IMR-90 (cell line): ENCODE measurements around the gene KIAA1328. TPM values are rescaled to one million over a fixed set of nuclear protein-coding genes. Genes with fewer than 3 reads are reported as not detected.

Experiments
- ATAC-seq: fragments of 200-7000 bp; cut with Tn5 transposase; 2 replicates; pipeline ENCODE4 v1.9.1; 2020; ENCODE audit warnings: low read depth, mild to moderate bottlenecking, moderate library complexity
- BruUV-seq: library from RNA; stranded (reverse); fragments of 400-500 nt; replicated peaks from 2 replicates; lab custom pipeline; 2021; lab: Mats Ljungman, UMichigan
- CTCF ChIA-PET: fragments of 300-600 bp; formaldehyde crosslinking; extraction: SDS; loops from one replicate; lab custom pipeline; 2021; ENCODE audit warnings: antibody characterized with exemption; lab: Yijun Ruan, JAX
- POLR2A ChIA-PET: fragments of 300-600 bp; sonication (Branson Sonifier 250); formaldehyde crosslinking; loops from one replicate; lab custom pipeline; 2022; ENCODE audit warnings: antibody characterized with exemption; ENCODE audit not compliant: unreplicated experiment; lab: Charles Lee
- DNase-seq: peaks from one replicate; pipeline ENCODE4 v3.0.0; 2013
- H2AFZ ChIP-seq: replicated peaks from 2 replicates; pipeline ENCODE3; 2013; ENCODE audit warnings: low read length, mild to moderate bottlenecking; ENCODE audit not compliant: poor library complexity
- H2AK5ac ChIP-seq: 2 replicates; pipeline ENCODE4 v1.6.1; 2013; ENCODE audit warnings: low read depth, low read length, inconsistent platforms
- H2AK9ac ChIP-seq: replicated peaks from 2 replicates; pipeline ENCODE3; 2013; ENCODE audit warnings: mild to moderate bottlenecking, low read depth, low read length, moderate library complexity; ENCODE audit not compliant: poor library complexity
- H2BK120ac ChIP-seq: 2 replicates; pipeline ENCODE4 v1.6.1; 2013; ENCODE audit warnings: low read depth, low read length, inconsistent platforms
- H2BK15ac ChIP-seq: 3 replicates; pipeline ENCODE4 v1.6.1; 2013; ENCODE audit warnings: low read depth, low read length, inconsistent platforms
- H2BK20ac ChIP-seq: 2 replicates; pipeline ENCODE4 v1.6.1; 2013; ENCODE audit warnings: low read depth, mild to moderate bottlenecking, inconsistent platforms, low read length, moderate library complexity
- H2BK5ac ChIP-seq: 2 replicates; pipeline ENCODE4 v1.6.1; 2013; ENCODE audit warnings: mild to moderate bottlenecking, low read depth, low read length, inconsistent platforms; ENCODE audit not compliant: poor library complexity, severe bottlenecking
- H3K14ac ChIP-seq: replicated peaks from 2 replicates; pipeline ENCODE4 v1.6.1; 2013; ENCODE audit warnings: low read depth, low read length, inconsistent platforms
- H3K18ac ChIP-seq: 2 replicates; pipeline ENCODE4 v1.6.1; 2013; ENCODE audit warnings: low read depth, low read length, control low read depth
- H3K23ac ChIP-seq: 2 replicates; pipeline ENCODE4 v1.6.1; 2013; ENCODE audit warnings: low read depth, low read length, inconsistent platforms
- H3K27ac ChIP-seq: 2 replicates; pipeline ENCODE4 v1.5.1; 2013; ENCODE audit warnings: mild to moderate bottlenecking, control low read depth, low read length; ENCODE audit not compliant: insufficient read depth
- H3K27me3 ChIP-seq: 2 replicates; pipeline ENCODE4 v1.6.1; 2013; ENCODE audit warnings: low read length; ENCODE audit not compliant: control insufficient read depth, insufficient read depth
- H3K36me3 ChIP-seq: 2 replicates; pipeline ENCODE4 v1.6.1; 2013; ENCODE audit warnings: low read length, mixed read lengths; ENCODE audit not compliant: control insufficient read depth, insufficient read depth
- H3K4ac ChIP-seq: 2 replicates; pipeline ENCODE4 v1.6.1; 2013; ENCODE audit warnings: low read depth, low read length, inconsistent platforms
- H3K4me1 ChIP-seq: 2 replicates; pipeline ENCODE4 v1.6.1; 2013; ENCODE audit warnings: low read length, mixed read lengths; ENCODE audit not compliant: control insufficient read depth, insufficient read depth
- H3K4me2 ChIP-seq: 2 replicates; pipeline ENCODE4 v1.6.1; 2013; ENCODE audit warnings: low read depth, mild to moderate bottlenecking, control low read depth, low read length, moderate library complexity
- H3K4me3 ChIP-seq: 2 replicates; pipeline ENCODE4 v1.5.1; 2013; ENCODE audit warnings: low read depth, mild to moderate bottlenecking, control low read depth, low read length, moderate library complexity; ENCODE audit not compliant: insufficient read depth
- H3K56ac ChIP-seq: 2 replicates; pipeline ENCODE4 v1.6.1; 2013; ENCODE audit warnings: low read length, inconsistent platforms; ENCODE audit not compliant: insufficient read depth; ENCODE audit errors: extremely low read depth
- H3K79me1 ChIP-seq, 2 experiments: 2 replicates each; pipeline ENCODE4 v1.6.1; 2013; ENCODE audit warnings: low read length in 2 of 2, inconsistent platforms in 1 of 2, low read depth in 1 of 2
- H3K9ac ChIP-seq: 2 replicates; pipeline ENCODE4 v1.6.1; 2013; ENCODE audit warnings: low read depth, low read length, control low read depth
- H3K9me1 ChIP-seq: 2 replicates; pipeline ENCODE4 v1.6.1; 2013; ENCODE audit warnings: low read length, inconsistent platforms; ENCODE audit not compliant: insufficient read depth
- H3K9me3 ChIP-seq: 2 replicates; pipeline ENCODE4 v1.6.1; 2013; ENCODE audit warnings: low read length; ENCODE audit not compliant: control insufficient read depth, insufficient read depth
- H4K20me1 ChIP-seq: 2 replicates; pipeline ENCODE4 v1.6.1; 2013; ENCODE audit warnings: low read length, inconsistent platforms; ENCODE audit not compliant: insufficient read depth
- H4K5ac ChIP-seq: 2 replicates; pipeline ENCODE4 v1.6.1; 2013; ENCODE audit warnings: mild to moderate bottlenecking, low read depth, low read length, control low read depth
- H4K8ac ChIP-seq, 2 experiments: 2 replicates each; pipeline ENCODE4 v1.6.1; 2013; ENCODE audit warnings: low read depth in 2 of 2, low read length in 2 of 2, control low read depth in 1 of 2, inconsistent platforms in 1 of 2
- H4K91ac ChIP-seq: 2 replicates; pipeline ENCODE4 v1.6.1; 2013; ENCODE audit warnings: low read depth, low read length, inconsistent platforms; ENCODE audit not compliant: insufficient read depth
- BHLHE40 ChIP-seq: fragments of 150-350 bp; IDR thresholded peaks from 2 replicates; pipeline ENCODE4 v1.6.1; 2016; ENCODE audit warnings: mild to moderate bottlenecking, low read depth, low read length
- CEBPB ChIP-seq: IDR thresholded peaks from 2 replicates; pipeline ENCODE4 v1.6.1; 2012; ENCODE audit warnings: low read depth, low read length, improper control_type of control experiment
- CHD1 ChIP-seq: IDR thresholded peaks from 2 replicates; pipeline ENCODE4 v1.6.1; 2012; ENCODE audit warnings: low read depth, low read length, improper control_type of control experiment
- CTCF ChIP-seq: conservative IDR thresholded peaks from 2 replicates; pipeline ENCODE4 v1.5.1; 2012; ENCODE audit warnings: mild to moderate bottlenecking, low read depth, low read length, improper control_type of control experiment
- ELK1 ChIP-seq: fragments of 150-350 bp; IDR thresholded peaks from 2 replicates; pipeline ENCODE4 v1.6.1; 2016; ENCODE audit warnings: low read depth, mild to moderate bottlenecking, low read length, moderate library complexity, borderline replicate concordance
- FOS ChIP-seq: fragments of 150-350 bp; IDR thresholded peaks from 2 replicates; pipeline ENCODE4 v1.6.1; 2016; ENCODE audit warnings: low read depth, low read length
- MAFK ChIP-seq: IDR thresholded peaks from 2 replicates; pipeline ENCODE4 v1.6.1; 2012; ENCODE audit warnings: low read depth, low read length, improper control_type of control experiment
- MAZ ChIP-seq: IDR thresholded peaks from 2 replicates; pipeline ENCODE4 v1.6.1; 2012; ENCODE audit warnings: low read depth, mild to moderate bottlenecking, low read length, improper control_type of control experiment, moderate library complexity, borderline replicate concordance
- MXI1 ChIP-seq: IDR thresholded peaks from 2 replicates; pipeline ENCODE4 v1.6.1; 2012; ENCODE audit warnings: low read depth, mild to moderate bottlenecking, low read length, moderate library complexity, borderline replicate concordance
- NFE2L2 ChIP-seq: fragments of 150-350 bp; IDR thresholded peaks from 2 replicates; pipeline ENCODE4 v1.6.1; 2016; ENCODE audit warnings: low read depth, mild to moderate bottlenecking, low read length
- POLR2A ChIP-seq: IDR thresholded peaks from 2 replicates; pipeline ENCODE4 v1.6.1; 2012; ENCODE audit warnings: mild to moderate bottlenecking, low read depth, low read length
- RAD21 ChIP-seq: IDR thresholded peaks from 2 replicates; pipeline ENCODE4 v1.6.1; 2012; ENCODE audit warnings: low read length, improper control_type of control experiment
- RCOR1 ChIP-seq: IDR thresholded peaks from 2 replicates; pipeline ENCODE4 v1.6.1; 2012; ENCODE audit warnings: mild to moderate bottlenecking, low read length, improper control_type of control experiment; ENCODE audit not compliant: insufficient replicate concordance
- RFX5 ChIP-seq: IDR thresholded peaks from 2 replicates; pipeline ENCODE4 v1.8.0; 2012; ENCODE audit warnings: low read depth, mild to moderate bottlenecking, low read length, moderate library complexity
- SMC3 ChIP-seq: fragments of 150-350 bp; IDR thresholded peaks from 2 replicates; pipeline ENCODE4 v1.6.1; 2016; ENCODE audit warnings: low read depth, mild to moderate bottlenecking, antibody characterized with exemption, low read length, moderate library complexity
- WGBS, 2 experiments: methylation state at CpG; one replicate each; pipeline versions ENCODE4 v1.1.5 to v1.1.7; 2013; ENCODE audit warnings: missing lambda C conversion rate in 2 of 2; ENCODE audit not compliant: insufficient read length in 1 of 2; ENCODE audit errors: extremely low coverage in 2 of 2; 5-methylcytosine and 5-hydroxymethylcytosine counted together
- dilution Hi-C: fragments of 300-500 bp; cut with HindIII; formaldehyde crosslinking; loops from one replicate; pipeline ENCODE4 v1.14.3; 2018; ENCODE audit warnings: low sequenced_read_pairs; ENCODE audit not compliant: unreplicated experiment
- in situ Hi-C: fragments of 300-500 bp; cut with MboI; formaldehyde crosslinking; loops from 3 replicates; pipeline ENCODE4 v1.14.3; 2019; ENCODE audit warnings: low sequenced_read_pairs, inconsistent platforms, mixed read lengths
- intact Hi-C: fragments of 100-400 bp; cut with micrococcal nuclease; formaldehyde crosslinking; loops from 2 replicates; pipeline ENCODE4 v1.10.0; 2022
- polyA plus RNA-seq, 3 experiments: library from polyadenylated mRNA; depleted of rRNA; stranded (reverse); fragments of >200 nt; gene quantifications; 2 replicates each; pipeline ENCODE4 v1.2.3, GENCODE V29; 2012; ENCODE audit warnings: low replicate concordance in 1 of 3
- total RNA-seq: library from RNA; depleted of rRNA; stranded (reverse); fragments of >200 nt; gene quantifications from 2 replicates; pipeline ENCODE4 v1.2.3, GENCODE V29; 2012
- TF ChIP-seq, protein P1 (sequence below): fragments of 150-350 bp; IDR thresholded peaks from 2 replicates; pipeline ENCODE4 v1.6.1; 2017; ENCODE audit warnings: mild to moderate bottlenecking, antibody characterized with exemption, low read length, low read depth

KIAA1328 gene
- total and polyA plus RNA-seq, 2 of the 4 experiments (the other 2 are of a cell fraction) = 2.4 to 7.0 TPM

- Histone ChIP-seq H4K5ac (no peak overlapping the region), H4K91ac (no peak overlapping the region), H3K18ac (no peak overlapping the region), H3K4ac (no peak overlapping the region), H3K9me3 (no peaks in the 10 kb centered on the region), H3K9ac (no peak overlapping the region), H3K14ac (no peak overlapping the region), H4K8ac (no peak overlapping the region), H3K4me2 (no peak overlapping the region), H3K27me3 (no peaks in the 10 kb centered on the region), H2BK20ac (no peak overlapping the region), H3K4me3 (no peak overlapping the region), H2BK15ac (no peak overlapping the region), H3K27ac (no peak overlapping the region), H3K56ac (no peak overlapping the region), H3K79me1 (no peaks in the 10 kb centered on the region), H3K9me1 (no peaks in the 10 kb centered on the region), H3K4me1 (no peaks in the 10 kb centered on the region), H2BK120ac (no peak overlapping the region), H3K23ac (no peak overlapping the region), H2AK5ac (no peak overlapping the region), H2AFZ (no peak overlapping the region), H3K36me3 (no peaks in the 10 kb centered on the region), H2AK9ac (no peak overlapping the region), H2BK5ac (no peak overlapping the region), H4K20me1 (no peaks in the 10 kb centered on the region)
- dilution Hi-C loops = no loop called here
- ChIA-PET POLR2A (no interaction called here), CTCF (no interaction called here)
- in situ Hi-C loops = no loop called here
- ATAC-seq (no peak), DNase-seq (no peak)
- no TSS peak for BruUV-seq
- TF ChIP-seq MAZ (no peak), POLR2A (no peak), RAD21 (no peak), CHD1 (no peak), MAFK (no peak), FOS (no peak), RCOR1 (no peak), CTCF (no peak), MXI1 (no peak), BHLHE40 (no peak), RFX5 (no peak), SMC3 (no peak), CEBPB (no peak), ELK1 (no peak), NFE2L2 (no peak)
- TF ChIP-seq, protein P1, sequence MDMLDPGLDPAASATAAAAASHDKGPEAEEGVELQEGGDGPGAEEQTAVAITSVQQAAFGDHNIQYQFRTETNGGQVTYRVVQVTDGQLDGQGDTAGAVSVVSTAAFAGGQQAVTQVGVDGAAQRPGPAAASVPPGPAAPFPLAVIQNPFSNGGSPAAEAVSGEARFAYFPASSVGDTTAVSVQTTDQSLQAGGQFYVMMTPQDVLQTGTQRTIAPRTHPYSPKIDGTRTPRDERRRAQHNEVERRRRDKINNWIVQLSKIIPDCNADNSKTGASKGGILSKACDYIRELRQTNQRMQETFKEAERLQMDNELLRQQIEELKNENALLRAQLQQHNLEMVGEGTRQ = no peak
- WGBS, 2 experiments = no CpG with 5 or more reads among the region's 5 CpGs
- intact Hi-C loops = no loop called here
Observed at GRCh38 chr18:37107748-37108522, 279.0 kb downstream of the KIAA1328 start.
